NB4 (cell line): Measurements from ENCODE around the gene SH2B3.

Source experiments
- MYC ChIP-seq: IDR thresholded peaks from 2 replicates; pipeline ENCODE4 v1.6.1; 2011; ENCODE audit warnings: low read depth, low read length
- POLR2A ChIP-seq: IDR thresholded peaks from 2 replicates; pipeline ENCODE4 v1.6.1; 2011; ENCODE audit warnings: mild to moderate bottlenecking; ENCODE audit not compliant: insufficient read length; ENCODE audit errors: extremely low read depth
- TF ChIP-seq, protein P1 (sequence below): IDR thresholded peaks from one replicate; pipeline ENCODE4 v1.5.1; 2012; ENCODE audit warnings: low read depth, low read length
- TF ChIP-seq, protein P2 (sequence below): IDR thresholded peaks from 2 replicates; pipeline ENCODE4 v1.6.1; 2011; ENCODE audit warnings: low read depth, low read length

DNA sequence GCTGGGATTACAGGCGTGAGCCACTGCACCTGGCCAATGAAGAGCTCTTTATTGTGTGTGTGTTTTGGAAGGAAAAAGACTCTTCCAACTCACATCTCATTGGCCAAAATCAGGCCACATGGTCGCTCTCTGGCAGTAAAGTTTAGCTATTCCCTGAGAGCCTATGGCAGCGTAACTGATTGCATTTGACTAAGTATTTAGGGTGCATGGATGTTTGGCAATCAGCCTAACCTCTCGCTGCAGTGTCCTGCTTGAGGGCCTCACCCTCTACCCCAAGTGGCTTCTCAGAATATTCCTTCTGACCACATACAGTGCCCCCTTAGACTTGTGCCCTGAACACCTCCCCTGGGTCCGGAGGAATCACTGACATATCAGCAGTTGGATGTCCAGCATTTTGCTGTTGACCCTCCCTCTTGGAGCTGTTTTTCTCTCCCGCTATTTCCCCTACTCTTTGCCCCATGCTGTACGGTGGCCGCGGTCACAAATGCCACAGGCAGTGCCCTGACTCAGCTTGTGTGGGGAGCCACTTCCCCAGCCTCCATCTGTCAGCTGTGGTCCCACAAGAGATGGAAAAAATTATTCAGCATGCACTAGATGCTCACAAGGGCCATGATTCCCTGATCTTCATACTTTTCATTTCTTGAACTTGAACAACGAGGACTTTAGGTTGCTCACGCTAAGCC, 46.4 kb upstream of the SH2B3 start:
- TF ChIP-seq MYC (no peak), POLR2A (no peak)
- TF ChIP-seq, protein P1, sequence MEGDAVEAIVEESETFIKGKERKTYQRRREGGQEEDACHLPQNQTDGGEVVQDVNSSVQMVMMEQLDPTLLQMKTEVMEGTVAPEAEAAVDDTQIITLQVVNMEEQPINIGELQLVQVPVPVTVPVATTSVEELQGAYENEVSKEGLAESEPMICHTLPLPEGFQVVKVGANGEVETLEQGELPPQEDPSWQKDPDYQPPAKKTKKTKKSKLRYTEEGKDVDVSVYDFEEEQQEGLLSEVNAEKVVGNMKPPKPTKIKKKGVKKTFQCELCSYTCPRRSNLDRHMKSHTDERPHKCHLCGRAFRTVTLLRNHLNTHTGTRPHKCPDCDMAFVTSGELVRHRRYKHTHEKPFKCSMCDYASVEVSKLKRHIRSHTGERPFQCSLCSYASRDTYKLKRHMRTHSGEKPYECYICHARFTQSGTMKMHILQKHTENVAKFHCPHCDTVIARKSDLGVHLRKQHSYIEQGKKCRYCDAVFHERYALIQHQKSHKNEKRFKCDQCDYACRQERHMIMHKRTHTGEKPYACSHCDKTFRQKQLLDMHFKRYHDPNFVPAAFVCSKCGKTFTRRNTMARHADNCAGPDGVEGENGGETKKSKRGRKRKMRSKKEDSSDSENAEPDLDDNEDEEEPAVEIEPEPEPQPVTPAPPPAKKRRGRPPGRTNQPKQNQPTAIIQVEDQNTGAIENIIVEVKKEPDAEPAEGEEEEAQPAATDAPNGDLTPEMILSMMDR = no peak
- TF ChIP-seq, protein P2, sequence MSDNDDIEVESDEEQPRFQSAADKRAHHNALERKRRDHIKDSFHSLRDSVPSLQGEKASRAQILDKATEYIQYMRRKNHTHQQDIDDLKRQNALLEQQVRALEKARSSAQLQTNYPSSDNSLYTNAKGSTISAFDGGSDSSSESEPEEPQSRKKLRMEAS = no peak
